Activated T-helper 1 cell treated with anti-CD3 and anti-CD28 coated beads, Interleukin-12 subunit alpha, Interleukin-12 subunit beta, Interleukin-2, Interleukin-4 antibody, amounts not matched to agents 30 ng/mL and 10 ng/mL and 1 ng/mL, durations not matched to agents 14 hours and 24 hours and 36 hours (primary cell): ENCODE data around the gene POLR3E. TPM values are rescaled to one million over a fixed set of nuclear protein-coding genes. Genes with fewer than 3 reads are reported as not detected.
"Not testable (repeated sequence)": the region's sequence is repeated elsewhere in the genome, so short reads cannot be mapped to it uniquely, and the experiment has no call there.

Experiments used
- DNase-seq: peaks from one replicate; pipeline ENCODE4 v3.0.0; 2021; ENCODE audit warnings: low spot score
- H3K27ac Mint-ChIP-seq: one replicate; pipeline ENCODE4 v1.8.0; 2021; ENCODE audit warnings: mild to moderate bottlenecking, mixed read lengths
- H3K27me3 Mint-ChIP-seq: one replicate; pipeline ENCODE4 v1.8.0; 2022; ENCODE audit warnings: mild to moderate bottlenecking, moderate library complexity, mixed read lengths; ENCODE audit not compliant: insufficient read depth
- H3K36me3 Mint-ChIP-seq: one replicate; pipeline ENCODE4 v1.8.0; 2021; ENCODE audit warnings: low read depth, mixed read lengths
- H3K4me1 Mint-ChIP-seq: one replicate; pipeline ENCODE4 v1.8.0; 2021; ENCODE audit warnings: low read depth, mixed read lengths
- H3K4me3 Mint-ChIP-seq: one replicate; pipeline ENCODE4 v1.8.0; 2021; ENCODE audit warnings: mild to moderate bottlenecking, moderate library complexity, mixed read lengths
- H3K9me3 Mint-ChIP-seq: one replicate; pipeline ENCODE4 v1.8.0; 2021; ENCODE audit warnings: mixed read lengths
- intact Hi-C: fragments of 100-400 bp; cut with micrococcal nuclease; formaldehyde crosslinking; loops from one replicate; pipeline ENCODE4 v1.15.1; 2024
- total RNA-seq: library from RNA; stranded (reverse); gene quantifications from 2 replicates; pipeline ENCODE4 v1.2.3, GENCODE V29; 2022

POLR3E gene
- total RNA-seq, 1 donor from 2014 or later: 111 TPM

- Mint-ChIP-seq H3K9me3 (no peaks in the 10 kb centered on the region), H3K27me3 (peaks cover 3% of the 10 kb centered on the region), H3K27ac (peak overlapping the region; percentile 90), H3K4me1 (peaks cover 46% of the 10 kb centered on the region), H3K4me3 (peak overlapping the region; percentile 94), H3K36me3 (peaks cover 8% of the 10 kb centered on the region)
- peak; percentile 73 for DNase-seq
- intact Hi-C loops: loop anchor here (1.0 to 2.0 kb wide), 10 partner anchors 55 to 697 kb away; partner anchors contain the start of genes CDR2, EEF2K, PDZD9 and UQCRC2
Measured at GRCh38 chr16:22297871-22298733, 893 bp downstream of the POLR3E start.

GRCh38 chr16:22299036-22299435, 1.8 kb downstream of the POLR3E start:
- Mint-ChIP-seq H3K9me3 (no peaks in the 10 kb centered on the region), H3K4me3 (peak overlapping the region; percentile 94), H3K27me3 (peaks cover 3% of the 10 kb centered on the region), H3K27ac (peak overlapping the region; percentile 90), H3K36me3 (peaks cover 11% of the 10 kb centered on the region), H3K4me1 (peaks cover 50% of the 10 kb centered on the region)
- no peak for DNase-seq
- intact Hi-C loops: no loop called here

DNA sequence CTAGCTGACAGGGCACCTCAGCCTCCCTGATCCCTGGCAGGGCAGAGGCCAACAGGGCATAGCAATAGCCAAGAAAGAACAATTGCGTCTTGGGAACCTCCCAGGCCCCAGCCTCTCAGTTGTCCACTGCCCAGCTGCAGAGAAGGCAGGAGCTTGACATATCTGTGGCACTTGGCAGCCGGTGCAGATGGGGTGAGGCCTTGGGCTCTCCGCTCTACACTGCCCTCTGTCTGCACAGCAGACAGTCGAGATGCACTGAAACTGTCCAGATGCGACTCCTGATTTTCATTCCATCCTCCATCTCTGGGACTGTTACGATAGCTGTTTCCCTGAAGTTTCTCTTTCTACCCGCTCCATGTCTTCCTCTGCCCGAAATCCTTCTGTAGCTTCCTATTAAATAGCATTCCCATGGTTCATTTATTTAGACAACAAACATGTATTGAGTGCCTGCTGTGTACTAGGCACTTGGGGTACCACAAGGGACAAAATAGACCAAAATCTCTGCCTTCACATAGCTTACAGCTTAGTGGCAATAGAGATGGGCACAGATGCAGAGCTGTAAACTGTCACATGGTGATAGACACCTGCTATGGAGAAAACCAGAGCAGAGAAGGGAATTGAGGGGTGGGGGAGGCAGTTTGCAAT, 3.3 kb downstream of the POLR3E start:
- Mint-ChIP-seq H3K4me3 (peak overlapping the region; percentile 12), H3K27ac (peak overlapping the region; percentile 37), H3K9me3 (no peaks in the 10 kb centered on the region), H3K4me1 (peaks cover 50% of the 10 kb centered on the region), H3K36me3 (peaks cover 19% of the 10 kb centered on the region), H3K27me3 (peaks cover 3% of the 10 kb centered on the region)
- DNase-seq: peak; percentile 38
- intact Hi-C loops: loop anchor here (2.0 kb wide), 1 partner anchor 20 kb away; no protein-coding TSS in a partner anchor

- H3K27me3 Mint-ChIP-seq, H3K4me3 Mint-ChIP-seq, H3K9me3 Mint-ChIP-seq, H3K27ac Mint-ChIP-seq, DNase-seq: not testable (repeated sequence)
- intact Hi-C loops: loop anchor here (2.0 kb wide), 1 partner anchor 19 kb away; no protein-coding TSS in a partner anchor
- peaks cover 19% of the 10 kb centered on the region for H3K36me3 Mint-ChIP-seq
- H3K4me1 Mint-ChIP-seq: peaks cover 44% of the 10 kb centered on the region
Measured at GRCh38 chr16:22301423-22301822, 4.2 kb downstream of the POLR3E start.

DNA sequence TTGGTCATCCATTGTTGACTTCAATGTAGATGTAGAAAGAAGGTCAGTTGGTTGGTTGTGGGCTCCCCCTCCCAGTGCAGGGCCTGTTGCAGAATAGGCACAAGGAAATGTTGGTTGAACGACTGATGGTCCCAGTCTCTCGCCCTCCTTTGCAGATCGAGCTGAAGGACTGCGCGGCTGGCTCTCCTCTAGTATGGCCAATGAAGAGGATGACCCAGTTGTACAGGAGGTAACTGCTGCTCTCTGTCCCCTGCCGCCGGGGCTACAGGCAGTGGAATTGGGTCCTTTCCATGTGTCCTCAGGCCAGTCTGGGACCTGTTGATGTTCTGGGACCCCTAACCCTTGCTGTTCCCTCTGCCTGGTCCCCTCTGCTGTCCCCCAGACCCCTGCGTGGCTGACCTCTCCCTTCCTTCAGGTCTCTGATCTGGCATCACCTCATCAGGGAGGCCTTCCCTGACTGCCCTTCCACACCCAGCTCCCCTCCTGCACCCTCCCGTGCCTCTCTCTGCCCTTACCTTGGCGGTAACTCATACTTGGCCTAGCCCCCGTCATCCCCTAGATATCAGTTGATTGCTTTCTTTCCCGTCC, 5.7 kb downstream of the POLR3E start:
- Mint-ChIP-seq H3K27me3 (no peaks in the 10 kb centered on the region), H3K36me3 (peaks cover 19% of the 10 kb centered on the region), H3K4me3 (no peak overlapping the region), H3K4me1 (peaks cover 39% of the 10 kb centered on the region), H3K9me3 (no peaks in the 10 kb centered on the region), H3K27ac (no peak overlapping the region)
- intact Hi-C loops: no loop called here
- DNase-seq: no peak

GRCh38 chr16:22304411-22304810, 7.2 kb downstream of the POLR3E start:
- Mint-ChIP-seq H3K27ac (no peak overlapping the region), H3K9me3 (no peaks in the 10 kb centered on the region), H3K27me3 (no peaks in the 10 kb centered on the region), H3K4me3 (no peak overlapping the region), H3K36me3 (peaks cover 23% of the 10 kb centered on the region), H3K4me1 (peaks cover 27% of the 10 kb centered on the region)
- DNase-seq: no peak
- intact Hi-C loops: no loop called here

- H3K4me1 Mint-ChIP-seq: peaks cover 9% of the 10 kb centered on the region
- no peaks in the 10 kb centered on the region for H3K27me3 Mint-ChIP-seq
- H3K27ac Mint-ChIP-seq: no peak overlapping the region
- no peak overlapping the region for H3K4me3 Mint-ChIP-seq
- intact Hi-C loops: no loop called here
- no peaks in the 10 kb centered on the region for H3K9me3 Mint-ChIP-seq
- peaks cover 27% of the 10 kb centered on the region for H3K36me3 Mint-ChIP-seq
- DNase-seq: no peak
Measured at GRCh38 chr16:22306788-22307187, 9.6 kb downstream of the POLR3E start.

GRCh38 chr16:22307838-22308237, 10.6 kb downstream of the POLR3E start:
- H3K27me3 Mint-ChIP-seq: no peaks in the 10 kb centered on the region
- no peaks in the 10 kb centered on the region for H3K9me3 Mint-ChIP-seq
- no peak overlapping the region for H3K27ac Mint-ChIP-seq
- no peak for DNase-seq
- H3K4me3 Mint-ChIP-seq: no peak overlapping the region
- peaks cover 4% of the 10 kb centered on the region for H3K4me1 Mint-ChIP-seq
- intact Hi-C loops: no loop called here
- H3K36me3 Mint-ChIP-seq: peaks cover 28% of the 10 kb centered on the region

DNA sequence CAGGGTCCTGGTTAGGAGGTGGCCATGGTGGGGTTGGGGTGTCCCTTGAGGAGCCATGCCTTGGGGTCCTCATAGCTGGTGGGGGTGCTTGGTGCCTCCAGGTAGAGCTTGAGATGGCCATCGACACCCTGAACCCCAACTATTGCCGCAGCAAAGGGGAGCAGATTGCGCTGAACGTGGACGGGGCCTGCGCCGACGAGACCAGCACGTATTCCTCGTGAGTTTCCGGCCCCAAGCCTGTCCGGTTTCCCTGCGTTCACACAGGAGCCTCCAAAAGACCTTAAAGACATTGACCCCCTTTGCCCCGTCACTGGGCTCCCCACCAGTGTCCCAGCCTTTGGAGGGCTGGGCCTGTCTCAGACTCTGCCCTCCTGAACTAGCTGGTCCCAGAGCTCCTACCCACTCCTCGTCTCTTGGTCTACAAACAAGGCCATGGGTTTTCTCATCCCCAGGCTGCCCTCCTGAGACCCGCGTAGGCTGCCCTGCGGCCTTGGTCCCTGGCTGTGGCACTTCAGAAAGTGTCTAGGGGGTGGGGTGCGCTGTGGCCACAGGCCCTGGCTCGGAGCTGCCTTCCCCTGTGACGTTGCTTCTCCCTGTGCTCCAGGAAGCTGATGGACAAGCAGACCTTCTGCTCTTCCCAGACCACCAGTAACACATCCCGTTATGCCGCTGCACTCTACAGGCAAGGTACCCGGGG, 11.8 kb downstream of the POLR3E start:
- H3K27ac Mint-ChIP-seq: no peak overlapping the region
- intact Hi-C loops: no loop called here
- H3K4me3 Mint-ChIP-seq: no peak overlapping the region
- DNase-seq: no peak
- H3K9me3 Mint-ChIP-seq: no peaks in the 10 kb centered on the region
- H3K36me3 Mint-ChIP-seq: peaks cover 31% of the 10 kb centered on the region
- H3K27me3 Mint-ChIP-seq: no peaks in the 10 kb centered on the region
- no peaks in the 10 kb centered on the region for H3K4me1 Mint-ChIP-seq

DNA sequence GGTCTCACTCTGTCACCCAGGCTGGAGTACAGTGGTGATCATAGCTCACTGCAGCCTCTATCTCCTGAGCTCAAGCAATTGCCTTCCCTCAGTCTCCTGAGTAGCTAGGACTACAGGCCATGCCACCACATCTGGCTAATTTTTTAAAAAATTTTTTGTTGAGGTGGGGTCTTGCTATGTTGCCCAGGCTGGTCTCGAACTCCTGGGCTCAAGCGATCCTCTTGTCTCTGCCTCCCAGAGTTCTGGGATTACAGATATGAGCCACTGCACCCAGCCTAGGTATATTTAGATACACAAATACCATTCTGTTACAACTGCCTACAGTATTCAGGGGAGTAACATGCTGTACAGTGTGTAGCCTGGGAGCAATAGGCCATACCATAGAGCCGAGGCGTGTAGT, 14.3 kb downstream of the POLR3E start:
- Mint-ChIP-seq H3K27me3 (no peaks in the 10 kb centered on the region), H3K36me3 (peaks cover 38% of the 10 kb centered on the region), H3K9me3 (no peaks in the 10 kb centered on the region), H3K27ac (no peak overlapping the region), H3K4me1 (no peaks in the 10 kb centered on the region), H3K4me3 (no peak overlapping the region)
- DNase-seq: no peak
- intact Hi-C loops: no loop called here

DNA sequence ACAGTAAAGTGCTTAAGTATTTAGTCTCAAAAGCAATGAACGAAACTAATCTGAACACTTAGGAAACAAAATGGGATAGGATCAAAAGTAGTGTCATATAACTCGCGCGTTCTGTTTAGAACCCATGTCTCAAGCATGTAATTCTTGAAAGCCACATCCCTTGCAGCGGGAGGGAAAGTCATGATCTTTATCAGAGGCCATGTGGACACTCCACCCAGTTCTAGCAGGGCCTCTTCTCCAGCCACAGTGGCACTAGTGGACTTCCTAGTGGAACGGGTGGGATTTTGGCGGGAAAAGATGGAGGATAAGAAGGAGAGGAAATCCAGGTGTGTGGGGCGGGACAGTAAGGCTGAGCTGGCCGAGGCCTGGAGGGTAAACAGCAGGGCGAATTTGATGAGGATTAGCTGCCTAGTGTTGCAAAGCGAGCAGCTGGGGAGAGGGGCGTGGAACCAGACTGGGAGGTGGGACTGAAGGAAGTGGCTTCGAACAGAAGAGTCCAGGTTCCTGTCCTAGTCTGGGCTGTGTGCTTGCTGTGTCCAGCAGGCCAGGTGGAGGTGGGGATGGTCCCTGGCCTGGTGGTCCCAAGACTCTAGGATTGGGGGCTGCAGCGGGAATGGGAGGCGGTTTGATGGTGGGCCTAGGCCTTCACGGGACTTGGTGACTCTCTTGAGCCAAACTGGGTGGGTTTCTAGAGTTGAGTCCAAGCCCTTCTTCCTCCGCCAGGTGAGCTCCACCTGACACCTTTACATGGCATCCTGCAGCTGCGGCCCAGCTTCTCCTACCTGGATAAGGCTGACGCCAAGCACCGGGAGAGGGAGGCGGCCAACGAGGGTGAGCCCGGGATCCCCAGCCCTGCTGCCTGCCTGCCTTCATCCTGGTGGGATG, 15.9 kb downstream of the POLR3E start:
- H3K27me3 Mint-ChIP-seq: no peaks in the 10 kb centered on the region
- peaks cover 36% of the 10 kb centered on the region for H3K36me3 Mint-ChIP-seq
- intact Hi-C loops: no loop called here
- no peaks in the 10 kb centered on the region for H3K9me3 Mint-ChIP-seq
- no peak for DNase-seq
- no peak overlapping the region for H3K27ac Mint-ChIP-seq
- H3K4me1 Mint-ChIP-seq: no peaks in the 10 kb centered on the region
- no peak overlapping the region for H3K4me3 Mint-ChIP-seq
